ENCODE data around the gene GAREM1. TPM values are rescaled to one million over a fixed set of nuclear protein-coding genes. Genes with fewer than 3 reads are reported as not detected.

GAREM1 gene
- total RNA-seq, 1 donor from 2014 or later = 10.0 TPM

GRCh38 chr18:32267463-32267862 is 203.2 kb downstream of the GAREM1 start:
- DNase-seq (ENCODE audit: low read depth) (no peak), FAIRE-seq (no peak)
- Histone ChIP-seq H3K27me3 (ENCODE audit: control insufficient read depth, insufficient read depth, low read length) (no peaks in the 10 kb centered on the region), H3K36me3 (ENCODE audit: control insufficient read depth, insufficient read depth, low read length) (peaks cover 13% of the 10 kb centered on the region), H3K4me3 (ENCODE audit: low read depth, low read length) (no peak overlapping the region)
- TF ChIP-seq, protein P1, sequence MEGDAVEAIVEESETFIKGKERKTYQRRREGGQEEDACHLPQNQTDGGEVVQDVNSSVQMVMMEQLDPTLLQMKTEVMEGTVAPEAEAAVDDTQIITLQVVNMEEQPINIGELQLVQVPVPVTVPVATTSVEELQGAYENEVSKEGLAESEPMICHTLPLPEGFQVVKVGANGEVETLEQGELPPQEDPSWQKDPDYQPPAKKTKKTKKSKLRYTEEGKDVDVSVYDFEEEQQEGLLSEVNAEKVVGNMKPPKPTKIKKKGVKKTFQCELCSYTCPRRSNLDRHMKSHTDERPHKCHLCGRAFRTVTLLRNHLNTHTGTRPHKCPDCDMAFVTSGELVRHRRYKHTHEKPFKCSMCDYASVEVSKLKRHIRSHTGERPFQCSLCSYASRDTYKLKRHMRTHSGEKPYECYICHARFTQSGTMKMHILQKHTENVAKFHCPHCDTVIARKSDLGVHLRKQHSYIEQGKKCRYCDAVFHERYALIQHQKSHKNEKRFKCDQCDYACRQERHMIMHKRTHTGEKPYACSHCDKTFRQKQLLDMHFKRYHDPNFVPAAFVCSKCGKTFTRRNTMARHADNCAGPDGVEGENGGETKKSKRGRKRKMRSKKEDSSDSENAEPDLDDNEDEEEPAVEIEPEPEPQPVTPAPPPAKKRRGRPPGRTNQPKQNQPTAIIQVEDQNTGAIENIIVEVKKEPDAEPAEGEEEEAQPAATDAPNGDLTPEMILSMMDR (IDR thresholded peaks at IDR 0.05; ENCODE audit: insufficient read depth, low read length, severe bottlenecking) = no peak

GRCh38 chr18:32264401-32264800 is 206.3 kb downstream of the GAREM1 start:
- DNase-seq (ENCODE audit: low read depth) (no peak), FAIRE-seq (no peak)
- TF ChIP-seq, protein P1 (IDR thresholded peaks at IDR 0.05; ENCODE audit: insufficient read depth, low read length, severe bottlenecking) = no peak
- H3K27me3 ChIP-seq (ENCODE audit: control insufficient read depth, insufficient read depth, low read length) = no peaks in the 10 kb centered on the region
- H3K36me3 ChIP-seq (ENCODE audit: control insufficient read depth, insufficient read depth, low read length) = peaks cover 9% of the 10 kb centered on the region
- no peak overlapping the region for H3K4me3 ChIP-seq (ENCODE audit: low read depth, low read length)

DNA sequence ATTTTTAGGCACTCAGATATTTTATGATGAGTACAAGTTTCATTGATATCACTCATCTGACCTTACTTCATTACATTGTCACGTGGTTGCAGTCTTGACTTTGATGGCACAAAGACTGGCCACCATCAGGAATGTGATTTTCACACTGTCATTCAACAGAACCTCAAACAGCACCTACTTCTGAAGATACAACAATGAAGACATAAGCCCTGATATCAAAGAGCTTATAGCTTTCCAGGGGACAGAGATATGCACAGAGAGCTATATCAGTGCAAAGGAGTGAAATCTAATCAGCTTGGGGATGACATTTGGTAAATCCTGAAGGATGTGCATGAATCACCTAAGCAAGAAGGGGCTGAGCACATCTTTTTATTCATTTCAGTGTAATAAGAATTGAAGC is 208.6 kb downstream of the GAREM1 start:
- FAIRE-seq (no peak), DNase-seq (ENCODE audit: low read depth) (no peak)
- TF ChIP-seq, protein P1 (IDR thresholded peaks at IDR 0.05; ENCODE audit: insufficient read depth, low read length, severe bottlenecking) = no peak
- Histone ChIP-seq H3K36me3 (ENCODE audit: control insufficient read depth, insufficient read depth, low read length) (no peaks in the 10 kb centered on the region), H3K4me3 (ENCODE audit: low read depth, low read length) (no peak overlapping the region), H3K27me3 (ENCODE audit: control insufficient read depth, insufficient read depth, low read length) (no peaks in the 10 kb centered on the region)

GRCh38 chr18:32261003-32261402 is 209.7 kb downstream of the GAREM1 start:
- TF ChIP-seq, protein P1 (IDR thresholded peaks at IDR 0.05; ENCODE audit: insufficient read depth, low read length, severe bottlenecking) = no peak
- H3K4me3 ChIP-seq (ENCODE audit: low read depth, low read length) = no peak overlapping the region
- no peaks in the 10 kb centered on the region for H3K36me3 ChIP-seq (ENCODE audit: control insufficient read depth, insufficient read depth, low read length)
- FAIRE-seq (no peak), DNase-seq (ENCODE audit: low read depth) (no peak)
- H3K27me3 ChIP-seq (ENCODE audit: control insufficient read depth, insufficient read depth, low read length) = no peaks in the 10 kb centered on the region

DNA sequence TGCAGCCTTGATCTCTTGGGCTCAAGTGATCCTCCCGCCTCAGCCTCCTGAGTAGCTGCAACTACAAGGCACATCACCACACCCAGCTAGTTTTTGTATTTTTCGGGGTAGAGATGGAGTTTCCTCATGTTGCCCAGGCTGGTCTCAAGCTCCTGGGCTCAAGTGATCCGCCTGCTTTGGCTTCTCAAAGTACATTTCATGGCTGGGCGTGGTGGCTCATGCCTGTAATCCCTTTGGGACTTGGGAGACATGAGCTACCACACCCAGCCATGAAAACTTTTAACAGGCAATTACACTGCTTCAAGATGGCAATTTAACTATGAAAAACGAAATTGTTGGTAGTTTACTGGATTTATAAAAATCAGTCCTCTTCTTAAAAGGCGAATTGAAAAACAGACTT is 211.1 kb downstream of the GAREM1 start:
- H3K27me3 ChIP-seq (ENCODE audit: control insufficient read depth, insufficient read depth, low read length) = no peaks in the 10 kb centered on the region
- no peak for DNase-seq (ENCODE audit: low read depth)
- H3K4me3 ChIP-seq (ENCODE audit: low read depth, low read length) = no peak overlapping the region
- FAIRE-seq = no peak
- TF ChIP-seq, protein P1 (IDR thresholded peaks at IDR 0.05; ENCODE audit: insufficient read depth, low read length, severe bottlenecking) = no peak
- H3K36me3 ChIP-seq (ENCODE audit: control insufficient read depth, insufficient read depth, low read length) = no peaks in the 10 kb centered on the region

DNA sequence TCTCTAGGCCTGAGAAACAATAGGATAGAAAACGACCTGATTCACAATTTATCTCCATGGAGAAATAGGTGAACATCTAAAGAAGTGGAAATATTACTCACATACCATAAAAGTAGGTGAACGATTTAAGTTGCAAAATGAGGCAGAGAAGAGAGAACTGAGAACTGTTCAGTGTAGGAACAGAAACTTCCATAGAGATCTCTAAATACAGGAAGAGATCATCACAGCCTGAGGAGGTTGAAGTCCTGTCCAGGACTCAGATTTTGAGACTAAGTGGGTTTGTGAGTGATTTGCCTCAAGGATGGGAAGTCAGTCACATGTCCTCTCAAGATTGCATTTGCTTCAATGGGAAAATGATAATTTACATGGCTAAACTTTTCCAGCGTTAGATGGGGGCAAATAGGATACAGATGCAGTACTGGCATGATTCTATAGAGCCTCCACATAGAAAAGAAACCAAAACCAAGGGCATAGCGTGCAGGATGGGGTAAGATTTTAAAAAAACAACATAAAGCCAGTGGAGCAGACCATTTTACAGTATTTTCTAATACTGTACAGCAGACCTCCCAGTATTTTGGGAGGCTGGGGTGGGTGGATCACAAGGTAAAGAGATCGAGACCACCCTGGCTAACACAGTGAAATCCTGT is 212.0 kb downstream of the GAREM1 start:
- FAIRE-seq = no peak

More for the DNA sequence above, 212.0 kb downstream of the GAREM1 start:
- TF ChIP-seq, protein P1 (IDR thresholded peaks at IDR 0.05; ENCODE audit: insufficient read depth, low read length, severe bottlenecking) = no peak
- Histone ChIP-seq H3K36me3 (ENCODE audit: control insufficient read depth, insufficient read depth, low read length) (no peaks in the 10 kb centered on the region), H3K27me3 (ENCODE audit: control insufficient read depth, insufficient read depth, low read length) (no peaks in the 10 kb centered on the region), H3K4me3 (ENCODE audit: low read depth, low read length) (no peak overlapping the region)
- DNase-seq (ENCODE audit: low read depth) = no peak
